Keratinocyte (primary cell): ENCODE results near the gene IDH3B. TPM values are rescaled to one million over a fixed set of nuclear protein-coding genes. Genes with fewer than 3 reads are reported as not detected.
A peak's percentile ranks its signal among the peaks of the same experiment; 100 is the strongest.

Experiments used
- DNase-seq: peaks from one replicate; pipeline ENCODE4 v3.0.0-alpha.2; 2011; ENCODE audit warnings: low read depth, missing footprints, low spot score
- FAIRE-seq: peaks from 2 replicates; lab custom pipeline; 2011; peaks lifted over from hg19 to GRCh38; lab: Jason Lieb, UNC
- H2AFZ ChIP-seq: 2 replicates; pipeline ENCODE4 v1.6.0; 2012; ENCODE audit warnings: low read length, control low read depth, inconsistent platforms; ENCODE audit not compliant: control insufficient read depth
- H3K27ac ChIP-seq: 2 replicates; pipeline ENCODE4 v1.5.1; 2011; ENCODE audit warnings: low read length; ENCODE audit not compliant: control insufficient read depth, insufficient read depth
- H3K27me3 ChIP-seq: 3 replicates; pipeline ENCODE4 v1.6.0; 2011; ENCODE audit warnings: low read length; ENCODE audit not compliant: control insufficient read depth, insufficient read depth; ENCODE audit errors: extremely low read depth
- H3K36me3 ChIP-seq, 2 experiments: 2 replicates in 1 of 2; 3 replicates in 1 of 2; pipeline ENCODE4 v1.5.1; 2011; ENCODE audit warnings: low read length in 2 of 2, mild to moderate bottlenecking in 1 of 2; ENCODE audit not compliant: control insufficient read depth in 2 of 2, insufficient read depth in 2 of 2; ENCODE audit errors: extremely low read depth in 1 of 2
- H3K4me1 ChIP-seq: 3 replicates; pipeline ENCODE4 v1.5.1; 2011; ENCODE audit warnings: low read length; ENCODE audit not compliant: control insufficient read depth, insufficient read depth; ENCODE audit errors: extremely low read depth
- H3K4me2 ChIP-seq: 3 replicates; pipeline ENCODE4 v1.6.0; 2011; ENCODE audit warnings: low read depth, low read length; ENCODE audit not compliant: control insufficient read depth, insufficient read depth; ENCODE audit errors: extremely low read depth
- H3K4me3 ChIP-seq, 3 experiments: fragments of 200-600 bp in 1 of 3; sonication (generic) in 1 of 3; 2 replicates in 2 of 3; 3 replicates in 1 of 3; pipeline ENCODE4 v1.5.1; 2011 to 2016; ENCODE audit warnings: low read length in 3 of 3, mild to moderate bottlenecking in 3 of 3, control low read depth in 2 of 3, inconsistent platforms in 1 of 3, low read depth in 1 of 3, mixed read lengths in 1 of 3, mixed run types in 1 of 3, moderate library complexity in 1 of 3; ENCODE audit not compliant: control insufficient read depth in 2 of 3, insufficient read depth in 2 of 3; ENCODE audit errors: extremely low read depth in 1 of 3
- H3K79me2 ChIP-seq: 2 replicates; pipeline ENCODE4 v1.6.0; 2012; ENCODE audit warnings: low read length; ENCODE audit not compliant: control insufficient read depth, insufficient read depth
- H3K9ac ChIP-seq: 3 replicates; pipeline ENCODE4 v1.6.0; 2011; ENCODE audit warnings: low read length; ENCODE audit not compliant: control insufficient read depth, insufficient read depth; ENCODE audit errors: extremely low read depth
- H3K9me1 ChIP-seq: 3 replicates; pipeline ENCODE4 v1.6.0; 2011; ENCODE audit warnings: low read length; ENCODE audit not compliant: control insufficient read depth, insufficient read depth; ENCODE audit errors: extremely low read depth
- H3K9me3 ChIP-seq: 2 replicates; pipeline ENCODE4 v1.5.1; 2012; ENCODE audit warnings: low read depth, low read length; ENCODE audit not compliant: control insufficient read depth
- H4K20me1 ChIP-seq: 3 replicates; pipeline ENCODE4 v1.6.0; 2011; ENCODE audit warnings: low read length; ENCODE audit not compliant: control insufficient read depth, insufficient read depth; ENCODE audit errors: extremely low read depth
- CTCF ChIP-seq, 3 experiments: IDR thresholded peaks in 1 of 3; conservative IDR thresholded peaks in 1 of 3; optimal IDR thresholded peaks in 1 of 3; 2 replicates in 2 of 3; 3 replicates in 1 of 3; pipeline versions ENCODE3 to v1.5.1; 2011; ENCODE audit warnings: low read length in 3 of 3, mild to moderate bottlenecking in 3 of 3, moderate library complexity in 2 of 3, control low read depth in 1 of 3, inconsistent platforms in 1 of 3; ENCODE audit not compliant: insufficient read depth in 2 of 3; ENCODE audit errors: extremely low read depth in 1 of 3
- EZH2 ChIP-seq: IDR thresholded peaks from one replicate; pipeline ENCODE4 v1.6.1; 2012; ENCODE audit warnings: inconsistent platforms, mild to moderate bottlenecking, low read length, moderate library complexity
- dilution Hi-C: fragments of 300-500 bp; cut with MboI; formaldehyde crosslinking; loops from one replicate; pipeline ENCODE4 v1.7.0; 2020; ENCODE audit warnings: low sequenced_read_pairs; ENCODE audit not compliant: extremely low pct_ligation_motif_present
- polyA plus RNA-seq, 5 experiments: library from polyadenylated mRNA; depleted of rRNA in 3 of 5; stranded (reverse) in 3 of 5; stranded (forward) in 1 of 5; unstranded in 1 of 5; fragments of >200 nt; gene quantifications; 1 replicate in 1 of 5; 2 replicates in 3 of 5; 3 replicates in 1 of 5; pipeline versions ENCODE4 v1.2.1 to v1.2.3, GENCODE V29; 2011 to 2012; ENCODE audit warnings: missing spikeins in 2 of 5, low read depth in 1 of 5, low replicate concordance in 1 of 5

IDH3B gene
- polyA plus RNA-seq, 1 donor (not counting 4 experiments of a cell fraction or from before 2014, with no cell fraction given): 131 TPM

- H3K79me2 ChIP-seq: peaks cover 67% of the 10 kb centered on the region
- H3K9me1 ChIP-seq: no peaks in the 10 kb centered on the region
- peak overlapping the region; percentile 54 for H2AFZ ChIP-seq
- peak overlapping the region; percentile 93 for H3K4me2 ChIP-seq
- dilution Hi-C loops: no loop called here
- FAIRE-seq: no peak
- peaks cover 21% of the 10 kb centered on the region for H3K4me1 ChIP-seq
- H3K4me3 ChIP-seq: peak overlapping the region; percentile 69 to 94 (median 89)
- TF ChIP-seq EZH2: no peak
- no peak for TF ChIP-seq CTCF (optimal IDR thresholded peaks at IDR 0.05 in 1 of 3, IDR thresholded peaks at IDR 0.05 in 1 of 3, conservative IDR thresholded peaks at IDR 0.05 in 1 of 3; ENCODE audit: extremely low read depth in 1 of 3, insufficient read depth in 2 of 3, low read length in 3 of 3)
- no peaks in the 10 kb centered on the region for H3K27me3 ChIP-seq
- H3K9ac ChIP-seq: peak overlapping the region; percentile 91
- peaks cover 32 to 44% of the 10 kb centered on the region in 2 experiments for H3K36me3 ChIP-seq
- peaks cover 39% of the 10 kb centered on the region for H4K20me1 ChIP-seq
- H3K9me3 ChIP-seq: no peaks in the 10 kb centered on the region
- H3K27ac ChIP-seq: peak overlapping the region; percentile 70
- peak; percentile 23 for DNase-seq
Observed at GRCh38 chr20:2652724-2653555, 11.1 kb downstream of the IDH3B start.

GRCh38 chr20:2651772-2652723 lies 12.0 kb downstream of the IDH3B start, which contains the start of gene NOP56:
Gene NOP56 (plus strand): TSS chr20:2652632. CDS start chr20:2652661, 29 bp downstream.
- DNase-seq (peak; percentile 40), FAIRE-seq (peak; percentile 13)
- TF ChIP-seq CTCF (optimal IDR thresholded peaks at IDR 0.05 in 1 of 3, IDR thresholded peaks at IDR 0.05 in 1 of 3, conservative IDR thresholded peaks at IDR 0.05 in 1 of 3; ENCODE audit: extremely low read depth in 1 of 3, insufficient read depth in 2 of 3, low read length in 3 of 3): no peak
- TF ChIP-seq EZH2: no peak
- H3K9me3 ChIP-seq: no peaks in the 10 kb centered on the region
- peak within 1 kb of the TSS; percentile 69 to 94 (median 89) for H3K4me3 ChIP-seq
- H3K9me1 ChIP-seq: no peaks in the 10 kb centered on the region
- H3K27ac ChIP-seq: peak within 1 kb of the TSS; percentile 79
- peaks cover 36% of the 10 kb centered on the region for H4K20me1 ChIP-seq
- peaks cover 21% of the 10 kb centered on the region for H3K4me1 ChIP-seq
- H3K4me2 ChIP-seq: peak within 1 kb of the TSS; percentile 93
- H3K27me3 ChIP-seq: no peaks in the 10 kb centered on the region
- peak within 1 kb of the TSS; percentile 91 for H3K9ac ChIP-seq
- peak within 1 kb of the TSS; percentile 63 for H2AFZ ChIP-seq
- dilution Hi-C loops: no loop called here
- peaks cover 64% of the 10 kb centered on the region for H3K79me2 ChIP-seq
- H3K36me3 ChIP-seq: peaks cover 27 to 37% of the 10 kb centered on the region in 2 experiments
